NAMALWA (cell line): ENCODE results near the gene SLC43A2.
"Not testable (repeated sequence)": the region's sequence is repeated elsewhere in the genome, so short reads cannot be mapped to it uniquely, and the experiment has no call there.

Experiments used
- DNase-seq: peaks from one replicate; pipeline ENCODE4 v3.0.0-alpha.2; 2015; ENCODE audit warnings: low spot score

The SLC43A2 gene

DNA sequence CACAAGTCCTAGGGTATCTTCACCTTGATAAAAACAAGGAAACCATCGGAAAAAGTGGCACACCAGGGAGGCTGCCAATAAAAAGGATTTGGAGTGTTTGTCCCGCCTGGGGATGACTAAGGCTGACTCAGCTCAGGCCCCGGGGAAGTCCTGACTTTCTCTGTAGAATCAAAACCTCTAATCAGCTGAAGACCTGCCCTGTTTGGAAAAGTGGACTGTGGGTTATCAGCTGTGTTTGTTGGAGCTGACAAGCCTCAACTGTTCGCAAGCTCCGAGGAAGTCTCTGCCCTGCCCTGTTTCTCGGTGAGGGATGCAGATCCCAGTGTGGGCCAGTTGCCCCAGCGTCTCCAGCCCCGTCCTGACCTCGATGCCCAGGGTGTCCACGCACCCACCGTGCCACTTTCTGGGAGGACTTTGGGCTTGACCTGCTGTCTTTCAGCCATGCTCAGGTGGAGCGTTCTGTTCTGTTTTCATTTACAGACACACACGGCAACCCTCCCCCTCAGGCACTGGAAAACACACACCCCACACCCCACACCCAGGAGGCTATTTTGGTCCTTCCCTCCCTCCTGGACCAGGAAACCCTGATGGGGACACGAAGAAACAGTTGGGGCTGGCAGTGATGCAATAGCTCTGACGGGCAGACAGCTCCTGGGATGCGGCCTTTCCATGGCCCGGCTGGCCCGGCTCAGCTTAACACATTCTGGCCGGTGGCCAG, 38.4 kb downstream of the SLC43A2 start:
- DNase-seq, result no peak

DNA sequence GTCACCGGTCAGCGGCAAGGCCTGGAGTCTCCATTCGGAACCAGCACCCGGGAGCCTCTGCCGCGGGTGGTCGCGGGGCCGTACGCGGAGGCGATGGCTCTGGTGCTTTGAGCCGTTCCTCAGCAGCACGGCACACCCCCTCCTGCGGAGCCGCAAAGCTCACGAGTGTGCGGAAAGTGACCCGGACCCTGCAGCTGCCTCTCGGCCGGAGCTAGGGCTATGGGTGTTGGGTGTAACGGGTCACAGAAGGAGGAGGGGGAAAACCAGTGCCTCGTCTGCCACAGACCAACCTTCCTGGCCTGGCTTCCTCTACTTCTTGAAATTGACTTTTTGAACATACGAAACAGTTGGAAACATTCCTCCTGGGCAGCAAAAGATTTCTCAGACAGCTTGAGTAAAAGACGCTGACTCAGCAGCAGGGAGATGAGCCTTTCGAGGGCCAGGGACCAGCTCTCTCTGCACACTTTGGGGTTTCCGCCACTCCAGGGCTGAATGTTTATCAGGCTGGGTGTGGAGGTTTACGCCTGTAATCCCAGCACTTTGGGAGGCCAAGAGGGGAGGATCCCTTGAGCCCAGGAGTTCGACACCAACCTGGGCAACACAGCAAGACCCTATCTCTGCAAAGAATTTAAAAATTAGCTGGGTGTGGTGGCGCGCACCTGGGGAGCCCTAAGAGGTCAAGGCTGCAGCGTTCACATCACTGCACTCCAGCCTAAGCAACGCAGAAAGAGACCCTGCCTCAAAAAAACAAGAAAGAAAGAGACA, 39.6 kb downstream of the SLC43A2 start:
- no peak for DNase-seq

- no peak for DNase-seq
These were observed 44.5 kb downstream of the SLC43A2 start for GRCh38 chr17:1584167-1584566.

- no peak for DNase-seq
These were observed 45.1 kb downstream of the SLC43A2 start for GRCh38 chr17:1583556-1583955.

GRCh38 chr17:1582374-1582773, 46.3 kb downstream of the SLC43A2 start:
- DNase-seq, result no peak

DNA sequence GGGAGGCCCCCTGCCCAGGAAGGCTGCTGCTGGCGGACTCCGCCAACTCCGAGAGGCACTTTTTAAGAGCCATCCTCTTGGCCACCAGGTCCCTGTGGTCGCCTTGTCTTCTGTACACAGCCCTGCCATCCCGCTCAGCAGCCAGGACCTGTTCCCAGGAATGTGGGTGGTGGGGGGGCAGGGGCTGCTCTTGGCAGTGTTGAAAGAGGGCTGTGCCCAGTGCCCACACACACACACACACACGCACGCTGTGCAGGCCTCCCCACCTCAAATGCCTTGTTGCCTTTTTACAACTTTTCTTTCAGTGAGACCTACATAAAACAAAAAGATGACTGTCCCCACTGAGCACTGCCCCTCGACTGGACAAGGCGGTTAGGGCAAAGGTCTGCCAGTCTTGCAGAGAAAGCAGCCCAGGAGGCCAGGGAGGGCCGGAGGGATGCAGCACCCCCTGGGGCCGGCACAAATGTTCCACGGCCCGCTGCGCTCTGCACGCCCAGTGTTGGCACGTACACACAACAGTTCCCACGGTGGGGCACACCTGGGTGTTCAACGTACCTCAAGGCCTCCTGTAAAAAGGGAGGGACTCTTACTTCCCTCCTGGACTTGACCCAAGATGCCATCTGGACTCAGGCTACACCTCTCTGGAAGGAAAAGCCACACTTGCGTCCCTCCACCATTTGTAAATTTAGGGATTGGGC, 47.5 kb downstream of the SLC43A2 start:
- DNase-seq, result no peak

DNA sequence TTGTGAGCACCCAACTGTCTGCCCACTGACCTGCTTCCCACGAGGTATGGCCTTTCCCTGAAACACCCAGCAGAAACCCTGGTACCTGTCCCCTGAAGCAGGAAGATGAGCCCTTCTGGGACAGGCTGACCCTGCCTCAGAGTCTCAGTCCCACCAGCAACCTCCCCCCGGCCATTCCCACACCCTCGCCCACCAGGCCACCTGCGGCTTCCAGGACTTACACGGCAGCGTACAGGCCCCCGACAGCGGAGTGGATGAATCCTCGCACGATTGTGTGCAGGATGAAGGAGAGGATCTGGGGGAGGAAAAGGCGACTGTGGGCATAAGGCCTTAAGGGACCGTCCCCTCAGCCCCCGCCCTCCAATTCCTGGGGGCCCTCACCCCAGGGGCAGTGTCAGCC, 50.6 kb downstream of the SLC43A2 start:
- no peak for DNase-seq

GRCh38 chr17:1577583-1578013, 51.0 kb downstream of the SLC43A2 start:
- DNase-seq, result no peak

DNA sequence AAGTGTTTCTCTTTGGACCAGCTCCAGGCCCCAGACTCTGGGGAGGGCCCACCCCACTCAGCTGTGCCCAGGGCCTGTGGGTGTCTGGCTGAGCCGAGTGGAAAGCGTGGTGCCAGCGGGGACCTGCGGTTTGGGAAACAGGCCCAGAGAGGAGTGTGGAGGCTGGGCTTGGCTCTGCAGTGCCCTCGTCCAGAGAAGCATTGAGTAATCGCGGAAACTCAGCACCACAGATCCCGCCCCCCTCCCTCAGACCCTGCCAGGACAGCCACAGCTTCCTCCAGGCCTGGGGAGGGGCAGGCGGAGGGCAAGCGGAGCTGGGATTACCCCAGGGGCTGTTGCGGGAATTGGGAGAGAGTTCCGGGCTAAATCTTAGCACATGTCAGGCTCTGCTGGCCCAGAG, 51.5 kb downstream of the SLC43A2 start:
- no peak for DNase-seq

DNA sequence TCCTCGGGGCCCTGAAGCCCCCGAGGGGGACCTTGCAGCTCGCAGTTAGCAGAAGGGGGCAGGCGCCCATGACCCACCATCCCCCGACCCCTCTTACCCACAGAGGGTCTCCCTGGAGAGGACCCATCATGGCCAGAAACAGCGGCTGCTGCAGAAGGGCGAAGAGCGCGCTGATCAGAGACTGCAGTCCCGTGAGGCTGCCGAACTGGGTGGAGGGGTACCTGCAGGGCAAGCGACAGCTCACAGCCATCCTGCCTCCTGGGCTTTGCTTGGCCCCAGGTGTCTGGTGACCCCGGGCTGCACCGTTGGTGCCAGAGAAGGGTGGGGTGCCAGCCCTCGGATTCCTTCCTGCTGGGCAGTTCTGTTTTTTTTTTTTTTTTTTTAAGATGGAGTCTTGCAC, 52.1 kb downstream of the SLC43A2 start:
- DNase-seq, result no peak

DNA sequence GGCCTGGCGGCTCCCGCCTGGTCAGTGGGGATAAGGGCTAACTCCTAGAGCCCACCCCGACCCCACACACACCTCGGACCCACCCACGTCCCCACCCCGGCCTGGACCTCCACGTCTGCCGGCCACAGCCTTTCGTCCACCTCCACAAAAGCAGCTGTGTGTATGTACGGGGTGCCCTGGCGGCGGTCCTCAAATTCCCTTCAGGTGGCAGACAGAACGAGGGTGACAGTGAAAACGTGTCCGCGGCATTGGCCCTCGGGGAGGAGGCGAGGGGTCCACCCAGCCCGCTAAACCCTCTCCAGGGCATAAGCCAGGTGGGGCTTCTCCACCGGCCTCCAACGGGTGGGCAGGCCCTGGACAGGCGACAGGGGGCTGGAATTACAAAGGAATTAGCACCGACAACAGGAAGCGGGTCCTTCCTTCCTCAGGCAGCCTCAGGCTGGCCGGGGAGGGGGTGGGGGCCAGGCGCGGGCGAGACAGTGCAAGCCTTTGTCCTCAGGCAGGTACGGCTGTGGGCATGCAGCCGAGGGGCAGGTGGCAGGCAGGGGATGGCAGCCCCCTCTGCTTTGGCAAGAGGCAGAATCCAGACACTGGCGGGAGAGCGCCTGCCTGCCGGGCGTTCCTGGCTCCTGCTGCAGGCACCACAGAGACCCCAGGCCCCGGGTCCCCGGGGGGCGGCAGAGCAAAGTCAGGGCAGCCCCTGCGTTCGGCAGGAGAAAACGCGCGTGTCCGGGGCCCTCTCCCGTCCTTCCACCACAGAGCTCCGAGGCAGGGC, 53.8 kb downstream of the SLC43A2 start:
- DNase-seq, result no peak

- DNase-seq, result peak; percentile 69
These were observed 54.5 kb downstream of the SLC43A2 start for GRCh38 chr17:1573932-1574696.

- not testable (repeated sequence) for DNase-seq
These were observed 56.0 kb downstream of the SLC43A2 start for GRCh38 chr17:1572646-1573045.

GRCh38 chr17:1571341-1571704, 57.3 kb downstream of the SLC43A2 start:
- DNase-seq, result no peak

DNA sequence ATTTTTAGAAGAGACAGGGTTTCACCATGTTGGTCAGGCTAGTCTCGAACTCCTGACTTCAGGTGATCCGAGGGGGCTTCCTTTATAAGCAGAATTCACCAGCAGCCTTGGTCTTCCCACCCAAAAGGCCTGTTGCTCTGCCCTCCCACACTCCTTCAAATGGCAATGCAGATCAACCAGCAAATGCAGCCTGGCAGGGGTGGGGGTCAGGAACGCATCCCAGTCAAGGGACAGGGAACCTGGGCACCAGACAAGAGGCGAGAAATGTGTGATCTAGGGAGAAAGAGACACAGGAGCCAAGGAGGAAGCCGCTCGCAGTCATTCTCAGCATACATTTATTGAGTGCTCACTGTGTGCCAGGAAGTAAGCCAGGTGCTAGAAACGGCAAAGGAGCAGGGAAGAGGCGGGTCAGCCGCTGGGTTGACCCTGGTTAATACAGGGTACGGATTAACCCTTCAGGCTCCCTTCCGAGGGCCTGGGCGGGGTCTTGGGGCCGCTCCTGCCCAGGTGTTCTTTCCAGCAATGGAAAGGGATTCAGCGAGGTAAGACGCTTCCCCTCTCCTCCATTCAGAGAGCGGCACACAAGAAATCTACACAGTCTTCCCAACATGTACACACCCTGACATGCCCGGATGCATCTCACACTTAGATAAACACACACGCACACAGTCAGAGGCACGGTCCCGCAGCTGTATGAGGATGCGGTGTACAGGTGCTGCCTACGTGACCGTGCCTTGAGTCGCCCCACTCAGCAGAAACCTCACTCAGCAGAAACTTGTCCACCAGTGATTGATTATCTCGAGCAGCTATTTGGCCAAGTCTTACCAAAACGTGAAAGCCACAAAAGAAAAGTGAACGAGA, 59.5 kb downstream of the SLC43A2 start:
- no peak for DNase-seq

- peak; percentile 18 for DNase-seq
These were observed 62.0 kb downstream of the SLC43A2 start for GRCh38 chr17:1566505-1567199.

DNA sequence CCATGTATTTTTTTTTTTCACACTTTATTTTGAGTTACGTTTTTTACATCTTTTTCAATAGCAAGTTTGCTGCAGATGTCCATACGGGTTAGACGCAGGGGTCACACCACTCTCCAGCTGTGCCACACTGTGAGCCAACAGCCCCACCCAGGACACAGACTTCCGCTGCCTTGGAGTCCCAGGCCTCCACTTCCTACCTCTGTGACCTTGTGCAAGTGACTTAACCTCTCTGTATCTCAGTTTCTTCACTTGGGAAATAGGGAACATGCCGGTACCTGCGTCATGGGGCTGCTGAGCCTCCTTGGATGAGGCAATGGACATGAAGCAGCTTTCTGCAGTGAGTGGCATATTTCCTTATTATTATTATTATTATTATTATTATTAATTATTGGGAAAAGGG, 62.8 kb downstream of the SLC43A2 start:
- no peak for DNase-seq

GRCh38 chr17:1563786-1564613, 64.6 kb downstream of the SLC43A2 start:
- DNase-seq, result peak; percentile 12

- DNase-seq, result not testable (repeated sequence)
These were observed 65.2 kb downstream of the SLC43A2 start for GRCh38 chr17:1563471-1563785.
